Uterus (tissue), 4 donors: ENCODE data around the gene CTIF. TPM values are rescaled to one million over a fixed set of nuclear protein-coding genes. Genes with fewer than 3 reads are reported as not detected.

Experiments used
- DNase-seq, 2 donors: peaks; one replicate each; pipeline ENCODE4 v3.0.0-alpha.2; 2019 to 2020
- H3K27ac ChIP-seq, 2 donors: fragments of 200-600 bp; sonication (generic); 1 replicate in 1 of 2; 2 replicates in 1 of 2; pipeline ENCODE4 v1.5.1; 2016 to 2018
- H3K27me3 ChIP-seq, 2 donors: fragments of 200-600 bp; sonication (generic); one replicate each; pipeline ENCODE4 v1.5.1; 2018 to 2019; ENCODE audit warnings: control low read depth in 1 of 2
- H3K36me3 ChIP-seq, 2 donors: fragments of 200-600 bp; sonication (generic); one replicate each; pipeline ENCODE4 v1.5.1; 2019; ENCODE audit warnings: control low read depth in 1 of 2
- H3K4me1 ChIP-seq, 2 donors: fragments of 200-600 bp; sonication (generic); one replicate each; pipeline ENCODE4 v1.5.1; 2018 to 2019; ENCODE audit warnings: control low read depth in 1 of 2
- H3K4me3 ChIP-seq, 2 donors: fragments of 200-600 bp; sonication (generic); 1 replicate in 1 of 2; 2 replicates in 1 of 2; pipeline ENCODE4 v1.5.1; 2018 to 2019; ENCODE audit warnings: mild to moderate bottlenecking in 1 of 2
- H3K9me3 ChIP-seq, 2 donors: fragments of 200-600 bp; sonication (generic); one replicate each; pipeline ENCODE4 v1.5.1; 2019; ENCODE audit warnings: control low read depth in 1 of 2
- CTCF ChIP-seq, 4 experiments: fragments of 200-600 bp in 2 of 4; fragments of 450-650 bp in 2 of 4; sonication (generic) in 2 of 4; IDR thresholded peaks; one replicate each; pipeline ENCODE4 v1.5.1; 2016 to 2019; ENCODE audit warnings: antibody characterized with exemption in 4 of 4, mild to moderate bottlenecking in 2 of 4, moderate library complexity in 1 of 4
- POLR2A ChIP-seq, 2 donors: fragments of 450-650 bp; IDR thresholded peaks; one replicate each; pipeline ENCODE4 v1.6.1; 2016; ENCODE audit warnings: antibody characterized with exemption in 2 of 2, mild to moderate bottlenecking in 1 of 2, moderate library complexity in 1 of 2
- intact Hi-C: fragments of 100-400 bp; cut with DNase I; formaldehyde crosslinking; loops from one replicate; pipeline ENCODE4 v1.15.1; 2023; ENCODE audit warnings: low total_unique reads
- total RNA-seq, 4 donors: library from RNA; depleted of rRNA in 3 of 4; stranded (reverse); fragments of >200 nt in 3 of 4; gene quantifications; one replicate each; pipeline versions ENCODE4 v1.1.0 to v1.2.4, GENCODE V29; 2014 to 2023
- donor health status: DM: yes; HTN: yes; CAD: no.

CTIF gene
- total RNA-seq, 4 donors from 2014 or later, result 11.3 to 94.3 (median 48.0) TPM

GRCh38 chr18:48826271-48826670 is 287.4 kb downstream of the CTIF start:
- H3K4me1 ChIP-seq, result peaks cover 0 to 19% of the 10 kb centered on the region in 2 donors
- intact Hi-C loops, result no loop called here
- no peaks in the 10 kb centered on the region for H3K27me3 ChIP-seq
- no peaks in the 10 kb centered on the region for H3K9me3 ChIP-seq
- TF ChIP-seq CTCF (IDR thresholded peaks at IDR 0.05) (no peak), POLR2A (IDR thresholded peaks at IDR 0.05) (no peak)
- no peak overlapping the region for H3K4me3 ChIP-seq
- peak; percentile 4 to 14 for DNase-seq
- no peaks in the 10 kb centered on the region for H3K36me3 ChIP-seq
- no peak overlapping the region for H3K27ac ChIP-seq

- intact Hi-C loops, result no loop called here
- H3K27me3 ChIP-seq, result no peaks in the 10 kb centered on the region
- no peaks in the 10 kb centered on the region for H3K36me3 ChIP-seq
- H3K9me3 ChIP-seq, result no peaks in the 10 kb centered on the region
- DNase-seq, result peak; percentile 5 to 12
- TF ChIP-seq POLR2A (IDR thresholded peaks at IDR 0.05) (no peak), CTCF (IDR thresholded peaks at IDR 0.05) (no peak)
- H3K4me1 ChIP-seq, result peaks cover 0 to 19% of the 10 kb centered on the region in 2 donors
- H3K27ac ChIP-seq, result peak overlapping the region; percentile 76 to 77
- H3K4me3 ChIP-seq, result no peak overlapping the region
Measured at GRCh38 chr18:48826806-48827205, 288.0 kb downstream of the CTIF start.

- H3K9me3 ChIP-seq, result no peaks in the 10 kb centered on the region
- intact Hi-C loops, result no loop called here
- DNase-seq, result peak; percentile 23 to 37
- H3K27ac ChIP-seq, result peak overlapping the region; percentile 76 to 77
- no peaks in the 10 kb centered on the region for H3K27me3 ChIP-seq
- H3K4me1 ChIP-seq, result peaks cover 0 to 19% of the 10 kb centered on the region in 2 donors
- TF ChIP-seq POLR2A (IDR thresholded peaks at IDR 0.05) (no peak), CTCF (IDR thresholded peaks at IDR 0.05) (no peak)
- no peaks in the 10 kb centered on the region for H3K36me3 ChIP-seq
- peak overlapping the region in 1 of 2 donors; percentile 16 for H3K4me3 ChIP-seq
Measured at GRCh38 chr18:48827291-48828193, 288.7 kb downstream of the CTIF start.

GRCh38 chr18:48828194-48828545 is 289.3 kb downstream of the CTIF start:
- H3K27me3 ChIP-seq, result no peaks in the 10 kb centered on the region
- no peak for TF ChIP-seq POLR2A (IDR thresholded peaks at IDR 0.05)
- DNase-seq, result peak; percentile 5 to 11
- H3K36me3 ChIP-seq, result no peaks in the 10 kb centered on the region
- intact Hi-C loops, result no loop called here
- H3K4me1 ChIP-seq, result peaks cover 0 to 19% of the 10 kb centered on the region in 2 donors
- H3K4me3 ChIP-seq, result peak overlapping the region in 1 of 2 donors; percentile 16
- H3K27ac ChIP-seq, result peak overlapping the region; percentile 76 to 77
- H3K9me3 ChIP-seq, result no peaks in the 10 kb centered on the region

GRCh38 chr18:48828691-48829442 is 290.0 kb downstream of the CTIF start:
- intact Hi-C loops, result no loop called here
- no peaks in the 10 kb centered on the region for H3K9me3 ChIP-seq
- H3K4me1 ChIP-seq, result peaks cover 0 to 19% of the 10 kb centered on the region in 2 donors
- no peaks in the 10 kb centered on the region for H3K27me3 ChIP-seq
- TF ChIP-seq POLR2A (IDR thresholded peaks at IDR 0.05) (no peak), CTCF (IDR thresholded peaks at IDR 0.05) (no peak)
- peak; percentile 22 to 36 for DNase-seq
- no peaks in the 10 kb centered on the region for H3K36me3 ChIP-seq
- no peak overlapping the region for H3K4me3 ChIP-seq
- H3K27ac ChIP-seq, result peak overlapping the region; percentile 76 to 77
